Right kidney (tissue), 1 donor: Measurements from ENCODE around the gene NEDD4L.
A peak's percentile ranks its signal among the peaks of the same experiment; 100 is the strongest.

Experiments
- DNase-seq: peaks from one replicate; pipeline ENCODE4 v3.0.0-alpha.2; 2016

NEDD4L gene

GRCh38 chr18:58186258-58186948, 142.4 kb downstream of the NEDD4L start:
- peak; percentile 13 for DNase-seq

GRCh38 chr18:58187674-58188073, 143.6 kb downstream of the NEDD4L start:
- DNase-seq, result no peak

GRCh38 chr18:58188996-58189395, 145.0 kb downstream of the NEDD4L start:
- peak; percentile 13 for DNase-seq

- DNase-seq, result no peak
These were observed 147.0 kb downstream of the NEDD4L start for GRCh38 chr18:58190842-58191530.

- no peak for DNase-seq
These were observed 147.6 kb downstream of the NEDD4L start for GRCh38 chr18:58191626-58192025.

GRCh38 chr18:58192519-58192918, 148.5 kb downstream of the NEDD4L start:
- DNase-seq, result no peak

- DNase-seq, result peak; percentile 47
These were observed 150.0 kb downstream of the NEDD4L start for GRCh38 chr18:58194028-58194427.

GRCh38 chr18:58195278-58195765, 151.3 kb downstream of the NEDD4L start:
- peak; percentile 65 for DNase-seq

GRCh38 chr18:58196164-58196563, 152.1 kb downstream of the NEDD4L start:
- DNase-seq, result no peak

GRCh38 chr18:58196881-58197872, 153.2 kb downstream of the NEDD4L start:
- DNase-seq, result peak; percentile 61

GRCh38 chr18:58201268-58201667, 157.2 kb downstream of the NEDD4L start:
- no peak for DNase-seq

GRCh38 chr18:58201733-58202730, 158.0 kb downstream of the NEDD4L start:
- DNase-seq, result peak; percentile 28

- no peak for DNase-seq
These were observed 160.9 kb downstream of the NEDD4L start for GRCh38 chr18:58204776-58205442.

GRCh38 chr18:58205443-58206160, 161.6 kb downstream of the NEDD4L start:
- DNase-seq, result no peak

- no peak for DNase-seq
These were observed 163.6 kb downstream of the NEDD4L start for GRCh38 chr18:58207520-58208152.

GRCh38 chr18:58208207-58208932, 164.3 kb downstream of the NEDD4L start:
- peak; percentile 21 for DNase-seq

GRCh38 chr18:58209326-58209725, 165.3 kb downstream of the NEDD4L start:
- no peak for DNase-seq

- no peak for DNase-seq
These were observed 167.5 kb downstream of the NEDD4L start for GRCh38 chr18:58211510-58211909.

- DNase-seq, result no peak
These were observed 168.2 kb downstream of the NEDD4L start for GRCh38 chr18:58212274-58212673.
